Upper lobe of left lung (tissue), 6 donors: Measurements from ENCODE around the gene FAM118A. TPM values are rescaled to one million over a fixed set of nuclear protein-coding genes. Genes with fewer than 3 reads are reported as not detected.
"Not testable (repeated sequence)": the region's sequence is repeated elsewhere in the genome, so short reads cannot be mapped to it uniquely, and the experiment has no call there.

Experiments
- ATAC-seq, 2 donors: fragments of 200-7000 bp; cut with Tn5 transposase; one replicate each; pipeline ENCODE4 v1.9.1; 2022; ENCODE audit warnings: mild to moderate bottlenecking in 2 of 2, moderate library complexity in 2 of 2; ENCODE audit not compliant: low FRiP score in 2 of 2
- DNase-seq, 2 donors: peaks; one replicate each; pipeline ENCODE4 v3.0.0-alpha.2; 2019 to 2020
- H3K27ac ChIP-seq, 4 donors: fragments of 200-600 bp; sonication (generic); one replicate each; pipeline ENCODE4 v1.5.1; 2016 to 2019
- H3K27me3 ChIP-seq, 4 donors: fragments of 200-600 bp; sonication (generic); one replicate each; pipeline ENCODE4 v1.5.1; 2017 to 2019
- H3K36me3 ChIP-seq, 4 donors: fragments of 200-600 bp; sonication (generic); one replicate each; pipeline ENCODE4 v1.5.1; 2016 to 2019
- H3K4me1 ChIP-seq, 4 donors: fragments of 200-600 bp; sonication (generic); one replicate each; pipeline ENCODE4 v1.5.1; 2018 to 2019
- H3K4me3 ChIP-seq, 4 donors: fragments of 200-600 bp; sonication (generic); one replicate each; pipeline ENCODE4 v1.5.1; 2017 to 2019; ENCODE audit warnings: mild to moderate bottlenecking in 2 of 4, moderate library complexity in 1 of 4
- H3K9me3 ChIP-seq, 4 donors: fragments of 200-600 bp; sonication (generic); one replicate each; pipeline ENCODE4 v1.5.1; 2018 to 2019
- CTCF ChIP-seq, 6 experiments: fragments of 450-650 bp in 4 of 6; fragments of 200-600 bp in 2 of 6; sonication (generic) in 2 of 6; IDR thresholded peaks; one replicate each; pipeline ENCODE4 v1.5.1; 2016 to 2019; ENCODE audit warnings: antibody characterized with exemption in 6 of 6
- EP300 ChIP-seq, 4 donors: sonication (generic); formaldehyde crosslinking; IDR thresholded peaks; one replicate each; pipeline ENCODE4 v1.5.1; 2017; ENCODE audit warnings: antibody characterized with exemption in 4 of 4, control low read depth in 2 of 4
- POLR2A ChIP-seq, 4 donors: fragments of 450-650 bp; IDR thresholded peaks; one replicate each; pipeline ENCODE4 v1.5.1; 2016 to 2017; ENCODE audit warnings: antibody characterized with exemption in 4 of 4, mild to moderate bottlenecking in 2 of 4
- POLR2AphosphoS5 ChIP-seq, 2 donors: sonication (generic); formaldehyde crosslinking; IDR thresholded peaks; one replicate each; pipeline ENCODE4 v1.5.1; 2017; ENCODE audit warnings: antibody characterized with exemption in 2 of 2
- WGBS, 2 donors: methylation state at CpG; one replicate each; pipeline ENCODE4 v1.1.5; 2017 to 2018; 5-methylcytosine and 5-hydroxymethylcytosine counted together
- total RNA-seq, 6 donors: library from RNA; depleted of rRNA in 4 of 6; stranded (reverse); fragments of >200 nt in 4 of 6; gene quantifications; one replicate each; pipeline versions ENCODE4 v1.1.0 to v1.2.1, GENCODE V29; 2016 to 2021
- donor health status: DM: no; HTN: no; CAD: no; lungs with moderate emphysema.
- donor health status: DM: no; HTN: yes; CAD: no; lungs with severe emphysema.

The FAM118A gene
- total RNA-seq, 6 donors from 2014 or later = 9.2 to 161 (median 27.6) TPM

DNA sequence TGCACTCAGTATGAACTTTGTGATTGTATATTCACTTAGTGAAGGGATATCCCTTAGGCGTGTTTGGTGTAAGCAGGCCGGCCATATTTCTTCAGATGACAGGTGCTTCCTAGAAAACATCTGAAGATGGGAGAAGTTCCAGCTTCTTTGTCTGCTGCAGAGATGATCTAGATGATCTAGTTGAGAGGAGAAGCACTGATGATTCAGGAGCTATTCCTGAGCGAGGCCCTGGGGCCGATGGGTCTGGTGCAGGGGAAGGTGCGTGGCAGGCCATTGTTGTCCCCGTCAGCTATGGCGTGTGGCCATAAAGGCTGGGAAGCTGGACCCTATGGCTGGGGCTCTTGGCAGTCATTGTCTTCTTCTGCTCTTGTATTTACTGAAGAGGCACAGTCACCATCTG, 14.0 kb downstream of the FAM118A start:
- Histone ChIP-seq H3K9me3 (no peaks in the 10 kb centered on the region), H3K27me3 (no peaks in the 10 kb centered on the region), H3K36me3 (peaks cover 11 to 41% (median 26%) of the 10 kb centered on the region in 4 donors), H3K4me3 (no peak overlapping the region), H3K27ac (no peak overlapping the region), H3K4me1 (peaks cover 7 to 15% (median 10%) of the 10 kb centered on the region in 4 donors)
- 79 to 87% methylated on average over 7 of the region's 7 CpGs for WGBS, 2 donors
- ATAC-seq = no peak
- DNase-seq = no peak
- TF ChIP-seq CTCF (IDR thresholded peaks at IDR 0.05) = no peak

GRCh38 chr22:45324311-45324711, 14.6 kb downstream of the FAM118A start:
- Histone ChIP-seq H3K27me3 (no peaks in the 10 kb centered on the region), H3K4me1 (peaks cover 1 to 9% (median 6%) of the 10 kb centered on the region in 4 donors), H3K9me3 (no peaks in the 10 kb centered on the region), H3K36me3 (peaks cover 11 to 41% (median 26%) of the 10 kb centered on the region in 4 donors), H3K27ac (no peak overlapping the region), H3K4me3 (no peak overlapping the region)
- WGBS, 2 donors = 92 to 95% methylated on average over 12 of the region's 12 CpGs
- ATAC-seq = no peak
- DNase-seq = no peak
- no peak for TF ChIP-seq POLR2AphosphoS5 (IDR thresholded peaks at IDR 0.05)
- TF ChIP-seq CTCF (IDR thresholded peaks at IDR 0.05) = no peak
- no peak for TF ChIP-seq EP300 (IDR thresholded peaks at IDR 0.05)
- TF ChIP-seq POLR2A (IDR thresholded peaks at IDR 0.05) = no peak

DNA sequence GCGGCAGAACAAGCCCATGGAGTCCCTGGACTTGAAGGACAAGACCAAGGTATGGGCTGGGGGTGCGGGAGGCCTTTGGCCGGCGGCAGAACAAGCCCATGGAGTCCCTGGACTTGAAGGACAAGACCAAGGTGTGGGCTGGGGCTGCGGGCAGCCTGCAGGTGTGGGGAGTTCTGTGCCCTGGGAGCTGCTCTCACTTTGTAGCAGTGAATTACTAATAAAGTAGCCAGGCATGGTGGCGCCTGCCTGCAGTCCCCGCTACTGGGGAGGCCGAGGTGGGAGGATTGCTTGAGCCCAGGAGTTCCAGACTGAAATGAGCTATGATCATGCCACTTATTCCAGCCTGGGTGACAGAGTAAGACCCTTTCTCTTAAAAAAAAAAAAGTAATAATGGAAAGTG, 18.5 kb downstream of the FAM118A start:
- H3K27me3 ChIP-seq, DNase-seq, H3K9me3 ChIP-seq, ATAC-seq, H3K4me3 ChIP-seq, H3K27ac ChIP-seq, H3K4me1 ChIP-seq: not testable (repeated sequence)
- H3K36me3 ChIP-seq = peaks cover 8 to 57% (median 41%) of the 10 kb centered on the region in 4 donors
- WGBS, 2 donors = 86 to 87% methylated on average over 6 to 7 of the region's 8 CpGs

DNA sequence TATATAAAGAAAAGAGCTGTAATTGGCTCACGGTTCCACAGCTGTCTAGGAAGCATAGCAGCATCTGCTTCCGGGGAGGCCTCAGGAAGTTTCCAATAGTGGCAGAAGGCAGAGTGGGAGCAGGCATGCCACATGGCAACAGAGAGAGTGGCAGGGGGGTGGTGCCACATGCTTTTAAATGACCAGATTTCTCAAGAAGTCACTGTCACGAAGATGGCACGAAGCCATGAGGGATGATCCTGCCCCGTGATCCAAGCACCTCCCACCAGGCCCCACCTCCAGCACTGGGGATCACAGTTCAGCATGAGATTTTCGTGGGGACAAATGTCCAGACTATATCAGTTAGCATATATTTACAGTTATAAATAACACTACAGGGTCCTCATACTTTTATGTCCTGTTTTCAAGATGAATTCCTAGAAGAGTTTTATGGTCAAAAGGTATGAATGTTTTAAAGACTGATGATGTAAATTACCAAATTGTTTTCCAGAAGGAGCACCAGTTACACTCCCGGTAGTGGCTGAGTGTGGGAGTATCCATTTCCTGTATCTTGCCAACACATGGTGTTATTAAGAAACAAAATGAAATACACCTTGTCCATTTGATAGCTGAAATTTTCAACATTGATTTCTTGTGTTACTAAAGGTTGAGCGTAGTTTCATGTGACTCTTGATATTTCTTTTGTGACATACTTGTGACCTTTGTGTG, 19.2 kb downstream of the FAM118A start:
- no peak for DNase-seq
- Histone ChIP-seq H3K4me3 (no peak overlapping the region), H3K9me3 (no peaks in the 10 kb centered on the region), H3K27me3 (no peaks in the 10 kb centered on the region), H3K27ac (no peak overlapping the region), H3K36me3 (peaks cover 2 to 54% (median 34%) of the 10 kb centered on the region in 4 donors), H3K4me1 (peaks cover 0 to 2% (median 0%) of the 10 kb centered on the region in 4 donors)
- 58 to 62% methylated on average over 8 of the region's 8 CpGs for WGBS, 2 donors
- TF ChIP-seq CTCF (IDR thresholded peaks at IDR 0.05) = no peak
- no peak for TF ChIP-seq POLR2AphosphoS5 (IDR thresholded peaks at IDR 0.05)
- no peak for TF ChIP-seq POLR2A (IDR thresholded peaks at IDR 0.05)
- TF ChIP-seq EP300 (IDR thresholded peaks at IDR 0.05) = no peak
- peak in 1 of 2 donors; percentile 37 for ATAC-seq

- DNase-seq = no peak
- peaks cover 0 to 54% (median 29%) of the 10 kb centered on the region in 4 donors for H3K36me3 ChIP-seq
- H3K9me3 ChIP-seq = no peaks in the 10 kb centered on the region
- H3K27me3 ChIP-seq = no peaks in the 10 kb centered on the region
- TF ChIP-seq POLR2A (IDR thresholded peaks at IDR 0.05) = no peak
- no peak for TF ChIP-seq CTCF (IDR thresholded peaks at IDR 0.05)
- no peak for TF ChIP-seq POLR2AphosphoS5 (IDR thresholded peaks at IDR 0.05)
- no peak for TF ChIP-seq EP300 (IDR thresholded peaks at IDR 0.05)
- H3K27ac ChIP-seq = no peak overlapping the region
- peaks cover 0 to 2% (median 0%) of the 10 kb centered on the region in 4 donors for H3K4me1 ChIP-seq
- WGBS, 2 donors = 64 to 79% methylated on average over 8 to 12 of the region's 12 CpGs
- peak; percentile 25 to 50 for ATAC-seq
- no peak overlapping the region for H3K4me3 ChIP-seq
Measured at GRCh38 chr22:45329530-45329936, 19.8 kb downstream of the FAM118A start.
